Osteocyte (in vitro differentiated cells): ENCODE data around the gene PSORS1C2. TPM values are rescaled to one million over a fixed set of nuclear protein-coding genes. Genes with fewer than 3 reads are reported as not detected.
A peak's percentile ranks its signal among the peaks of the same experiment; 100 is the strongest.

Experiments used
- DNase-seq: peaks from one replicate; pipeline ENCODE4 v3.0.0; 2021; ENCODE audit warnings: mixed read lengths; ENCODE audit not compliant: unreplicated experiment; ENCODE audit errors: extremely low spot score
- H3K27ac Mint-ChIP-seq: one replicate; pipeline ENCODE4 v1.8.0; 2021; ENCODE audit warnings: mild to moderate bottlenecking, mixed read lengths; ENCODE audit not compliant: unreplicated experiment
- H3K27me3 Mint-ChIP-seq: one replicate; pipeline ENCODE4 v1.8.0; 2021; ENCODE audit warnings: mixed read lengths; ENCODE audit not compliant: unreplicated experiment
- H3K36me3 Mint-ChIP-seq: one replicate; pipeline ENCODE4 v1.8.0; 2021; ENCODE audit warnings: mixed read lengths; ENCODE audit not compliant: unreplicated experiment
- H3K4me1 Mint-ChIP-seq: one replicate; pipeline ENCODE4 v1.8.0; 2021; ENCODE audit warnings: mixed read lengths; ENCODE audit not compliant: unreplicated experiment
- H3K4me3 Mint-ChIP-seq: one replicate; pipeline ENCODE4 v1.8.0; 2021; ENCODE audit warnings: mild to moderate bottlenecking, moderate library complexity, mixed read lengths; ENCODE audit not compliant: unreplicated experiment
- H3K9me3 Mint-ChIP-seq: one replicate; pipeline ENCODE4 v1.8.0; 2021; ENCODE audit warnings: mixed read lengths; ENCODE audit not compliant: unreplicated experiment
- CTCF ChIP-seq: fragments of 200-600 bp; sonication (generic); IDR thresholded peaks from 2 replicates; pipeline ENCODE4 v1.5.0; 2021; ENCODE audit warnings: antibody characterized with exemption, mild to moderate bottlenecking, moderate library complexity
- total RNA-seq: library from RNA; stranded (reverse); gene quantifications from 2 replicates; pipeline ENCODE4 v1.2.1, GENCODE V29; 2021

Gene PSORS1C2
- total RNA-seq, 1 donor from 2014 or later: not detected

- no peak for DNase-seq
- Mint-ChIP-seq H3K27me3 (no peaks in the 10 kb centered on the region), H3K27ac (no peak overlapping the region)
Observed at GRCh38 chr6:31163922-31164321, 25.1 kb upstream of the PSORS1C2 start.

GRCh38 chr6:31162463-31163165, 23.7 kb upstream of the PSORS1C2 start:
- Mint-ChIP-seq H3K4me3 (no peak overlapping the region), H3K4me1 (peaks cover 16% of the 10 kb centered on the region), H3K36me3 (peaks cover 2% of the 10 kb centered on the region), H3K27me3 (no peaks in the 10 kb centered on the region), H3K9me3 (no peaks in the 10 kb centered on the region), H3K27ac (no peak overlapping the region)
- no peak for DNase-seq
- no peak for TF ChIP-seq CTCF

More at GRCh38 chr6:31163922-31164321, 25.1 kb upstream of the PSORS1C2 start:
- no peaks in the 10 kb centered on the region for H3K9me3 Mint-ChIP-seq
- H3K4me3 Mint-ChIP-seq: no peak overlapping the region
- H3K4me1 Mint-ChIP-seq: peaks cover 8% of the 10 kb centered on the region
- H3K36me3 Mint-ChIP-seq: peaks cover 2% of the 10 kb centered on the region
- TF ChIP-seq CTCF: no peak

- no peak for TF ChIP-seq CTCF
- no peaks in the 10 kb centered on the region for H3K9me3 Mint-ChIP-seq
- no peak for DNase-seq
- no peak overlapping the region for H3K4me3 Mint-ChIP-seq
- H3K36me3 Mint-ChIP-seq: peaks cover 2% of the 10 kb centered on the region
- no peak overlapping the region for H3K27ac Mint-ChIP-seq
- peaks cover 23% of the 10 kb centered on the region for H3K4me1 Mint-ChIP-seq
- H3K27me3 Mint-ChIP-seq: no peaks in the 10 kb centered on the region
Observed at GRCh38 chr6:31161216-31162126, 22.6 kb upstream of the PSORS1C2 start.

GRCh38 chr6:31158863-31159855, 20.3 kb upstream of the PSORS1C2 start:
- no peaks in the 10 kb centered on the region for H3K9me3 Mint-ChIP-seq
- peaks cover 23% of the 10 kb centered on the region for H3K4me1 Mint-ChIP-seq
- no peak for DNase-seq

More at GRCh38 chr6:31158863-31159855, 20.3 kb upstream of the PSORS1C2 start:
- Mint-ChIP-seq H3K36me3 (peaks cover 9% of the 10 kb centered on the region), H3K27ac (peak overlapping the region; percentile 86), H3K27me3 (no peaks in the 10 kb centered on the region), H3K4me3 (peak overlapping the region; percentile 89)
- TF ChIP-seq CTCF: no peak
